Thyroid gland (tissue), 4 donors: Measurements from ENCODE around the gene BRSK2.

Source experiments
- CTCF ChIP-seq, 6 experiments: fragments of 200-600 bp in 3 of 6; fragments of 450-650 bp in 3 of 6; sonication (generic) in 3 of 6; IDR thresholded peaks; one replicate each; pipeline ENCODE4 v1.5.1; 2016 to 2019; ENCODE audit warnings: antibody characterized with exemption in 6 of 6, mild to moderate bottlenecking in 2 of 6, inconsistent platforms in 1 of 6, moderate library complexity in 1 of 6
- POLR2A ChIP-seq, 2 donors: fragments of 450-650 bp; IDR thresholded peaks; one replicate each; pipeline ENCODE4 v1.6.1; 2017; ENCODE audit warnings: antibody characterized with exemption in 2 of 2, mild to moderate bottlenecking in 2 of 2, moderate library complexity in 1 of 2

- no peak for TF ChIP-seq CTCF (IDR thresholded peaks at IDR 0.05)
- TF ChIP-seq POLR2A (IDR thresholded peaks at IDR 0.05) = no peak
Observed at GRCh38 chr11:1469911-1470680, 80.4 kb downstream of the BRSK2 start.
